Measurements from ENCODE around the gene SLC45A3.
A peak's percentile ranks its signal among the peaks of the same experiment; 100 is the strongest.
"Not testable (repeated sequence)": the region's sequence is repeated elsewhere in the genome, so short reads cannot be mapped to it uniquely, and the experiment has no call there.

SLC45A3 gene, protein sequence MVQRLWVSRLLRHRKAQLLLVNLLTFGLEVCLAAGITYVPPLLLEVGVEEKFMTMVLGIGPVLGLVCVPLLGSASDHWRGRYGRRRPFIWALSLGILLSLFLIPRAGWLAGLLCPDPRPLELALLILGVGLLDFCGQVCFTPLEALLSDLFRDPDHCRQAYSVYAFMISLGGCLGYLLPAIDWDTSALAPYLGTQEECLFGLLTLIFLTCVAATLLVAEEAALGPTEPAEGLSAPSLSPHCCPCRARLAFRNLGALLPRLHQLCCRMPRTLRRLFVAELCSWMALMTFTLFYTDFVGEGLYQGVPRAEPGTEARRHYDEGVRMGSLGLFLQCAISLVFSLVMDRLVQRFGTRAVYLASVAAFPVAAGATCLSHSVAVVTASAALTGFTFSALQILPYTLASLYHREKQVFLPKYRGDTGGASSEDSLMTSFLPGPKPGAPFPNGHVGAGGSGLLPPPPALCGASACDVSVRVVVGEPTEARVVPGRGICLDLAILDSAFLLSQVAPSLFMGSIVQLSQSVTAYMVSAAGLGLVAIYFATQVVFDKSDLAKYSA

DNA sequence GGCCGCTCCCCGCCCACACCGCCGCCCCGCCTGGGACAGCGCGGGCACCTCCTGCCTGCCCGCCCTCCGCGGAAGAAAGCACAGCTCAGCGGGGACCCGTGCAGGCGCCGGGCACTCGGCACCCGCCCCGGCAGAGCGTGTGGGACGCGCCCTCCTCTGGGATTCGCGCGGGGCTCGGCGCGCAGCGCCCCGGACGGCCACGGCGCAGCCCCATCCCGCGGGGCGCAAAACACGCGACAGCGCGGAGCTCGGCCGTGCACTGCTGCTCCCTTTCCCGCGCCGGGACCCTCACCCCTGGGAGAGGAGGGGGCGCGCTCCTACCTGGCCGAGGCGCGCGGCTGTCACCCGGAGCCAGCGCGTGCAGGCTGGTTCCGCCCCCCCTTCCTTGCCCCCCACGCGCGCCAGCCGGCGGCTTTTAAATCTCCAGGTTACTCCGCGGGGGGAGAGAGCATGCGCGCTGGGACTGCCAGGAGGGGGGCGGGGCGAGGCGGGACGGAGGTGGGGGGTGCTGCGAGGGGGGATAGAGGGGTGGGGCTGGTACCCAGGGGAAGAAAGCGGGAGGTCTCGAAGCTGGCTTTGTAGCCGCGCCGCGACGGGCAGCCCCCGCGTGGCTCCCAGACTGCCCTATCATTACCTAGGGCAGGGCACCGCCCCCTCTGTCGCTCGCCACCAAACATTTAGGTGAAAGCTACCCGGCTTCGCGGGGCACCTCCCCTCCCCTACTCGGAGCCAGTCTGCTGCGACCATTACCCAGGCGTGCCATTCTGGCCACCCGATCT is at the start of gene SLC45A3:
TSS of gene SLC45A3 (minus strand) at position 437 of the 779 bp plus-strand sequence. CDS start 15,853 bp downstream, outside the sequence.
- DNase-seq: no peak

DNA sequence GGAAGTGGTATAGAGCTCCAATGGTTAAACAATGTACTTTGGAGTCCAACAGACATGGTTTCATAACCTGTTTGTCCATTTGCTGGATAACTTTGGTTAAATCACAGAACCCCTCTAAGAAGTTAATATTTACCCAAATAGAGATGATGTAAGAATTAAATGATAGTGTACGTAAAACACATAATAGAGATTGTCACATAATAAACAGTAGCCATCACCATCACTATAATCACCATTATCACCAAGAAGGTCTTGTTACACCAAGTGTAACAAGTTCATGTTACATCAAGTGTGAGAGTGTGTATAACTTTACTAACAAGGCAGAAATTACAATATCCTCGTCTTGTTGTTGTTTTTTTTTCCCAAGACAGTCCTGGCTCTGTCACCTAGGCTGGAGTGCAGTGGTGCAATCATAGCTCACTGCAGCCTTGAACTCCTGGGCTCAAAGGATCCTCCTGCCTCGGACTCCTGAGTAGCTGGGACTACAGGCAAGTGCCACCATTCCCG is 46.4 kb upstream of the SLC45A3 start:
- DNase-seq: no peak

DNA sequence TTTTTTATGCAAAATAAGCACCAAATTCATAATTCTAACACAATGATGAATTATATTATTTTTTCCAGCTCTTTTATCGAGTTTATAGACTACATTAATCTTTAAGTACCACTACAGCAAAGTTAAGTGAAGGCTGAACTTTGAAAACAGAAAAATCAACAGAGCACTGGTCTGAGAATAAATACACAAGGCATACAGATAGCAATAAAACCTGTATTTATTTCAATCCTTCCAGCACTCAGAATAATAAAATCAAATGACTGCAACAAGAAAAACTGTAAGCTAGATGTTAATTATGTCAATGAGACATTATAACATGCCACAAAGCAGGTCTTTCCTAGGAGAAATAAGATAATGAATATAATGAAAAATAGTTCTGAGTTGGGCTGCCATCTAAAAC is 45.2 kb upstream of the SLC45A3 start:
- DNase-seq: no peak

DNA sequence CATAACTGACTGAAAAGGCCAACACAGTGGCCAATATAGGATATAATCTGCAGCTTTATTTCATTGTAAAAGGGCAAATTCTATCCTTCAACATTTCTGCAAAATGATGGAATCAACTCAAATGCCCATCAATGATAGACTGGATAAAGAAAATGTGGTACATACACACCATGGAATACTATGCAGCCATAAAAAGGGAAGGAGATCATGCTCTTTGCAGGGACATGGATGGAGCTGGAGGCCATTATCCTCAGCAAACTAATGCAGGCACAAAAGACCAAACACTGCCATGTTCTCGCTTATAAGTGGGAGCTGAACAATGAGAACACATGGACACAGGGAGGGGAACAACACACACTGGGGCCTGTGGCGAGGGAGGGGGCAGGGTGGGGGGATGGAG is 40.4 kb upstream of the SLC45A3 start:
- not testable (repeated sequence) for DNase-seq

DNA sequence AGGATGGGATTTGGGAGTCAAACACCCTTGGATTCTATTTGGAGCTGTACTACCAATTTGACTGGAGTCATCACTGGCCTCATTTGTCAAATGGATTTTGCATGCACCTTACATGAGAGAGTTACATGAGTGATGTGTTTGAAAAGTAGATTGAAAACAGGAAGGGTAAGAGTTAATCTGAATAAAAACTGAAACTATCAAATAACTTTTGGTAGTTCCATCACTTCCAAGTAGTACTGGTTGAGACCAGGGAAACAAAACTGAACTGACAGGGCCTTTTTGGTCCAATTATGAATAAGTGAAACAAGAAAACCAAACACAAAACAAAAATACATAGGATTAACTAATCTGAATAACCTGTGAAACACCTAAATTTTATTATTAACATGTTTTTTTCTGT is 39.5 kb upstream of the SLC45A3 start:
- no peak for DNase-seq

DNA sequence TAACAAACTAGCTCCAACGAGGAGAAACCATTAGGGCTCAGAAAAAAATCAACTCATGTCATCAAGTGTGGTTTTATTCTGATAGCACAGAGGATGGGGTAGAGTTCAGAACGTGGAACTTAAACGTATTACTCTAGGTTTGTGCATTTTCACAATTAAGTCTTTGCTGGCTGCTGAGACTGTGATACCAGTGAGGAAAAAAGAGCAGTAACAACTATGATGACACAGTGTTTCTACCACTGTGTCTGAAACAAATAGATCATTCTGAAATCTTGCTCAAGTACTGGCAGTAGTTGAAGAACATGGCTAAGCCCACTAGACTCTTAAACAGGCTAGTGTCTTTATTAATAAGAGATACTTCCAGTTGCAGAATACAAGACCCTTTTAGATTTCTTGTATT is 38.7 kb upstream of the SLC45A3 start:
- DNase-seq: no peak

DNA sequence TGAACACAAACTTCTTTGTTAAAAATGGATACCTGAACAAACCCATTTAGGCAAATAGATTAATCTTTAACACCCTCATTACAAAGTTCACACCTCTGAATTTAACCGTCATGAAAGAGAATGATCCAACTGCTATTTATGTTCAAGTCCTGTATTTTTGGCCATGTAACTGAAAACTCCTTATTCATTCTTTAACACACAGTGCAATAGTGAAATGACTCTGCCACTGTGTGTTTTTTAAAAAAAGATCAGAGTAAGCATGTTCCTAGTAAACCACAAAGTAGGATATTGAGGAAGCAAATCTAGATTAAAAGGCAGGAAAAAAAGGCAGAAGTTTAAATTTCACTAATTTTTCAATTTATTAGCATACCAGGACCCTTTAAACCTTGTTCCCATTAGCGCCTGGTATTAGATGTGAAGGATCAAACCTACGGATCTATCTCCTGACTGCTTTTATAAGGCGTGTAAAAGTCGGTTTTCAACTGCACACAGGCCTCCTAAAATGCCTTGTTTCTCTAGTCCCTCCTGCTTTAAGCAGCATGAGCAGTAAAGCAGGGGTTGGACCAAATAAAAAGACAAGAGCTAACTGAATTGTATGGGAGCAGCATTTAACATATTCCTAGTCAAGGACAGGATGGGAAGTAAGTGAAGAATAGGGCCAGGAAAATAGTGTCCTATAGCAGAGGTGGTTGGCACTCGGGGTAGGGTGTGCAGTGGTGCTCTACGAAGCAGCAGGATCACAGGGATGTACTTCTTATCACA is 36.2 kb upstream of the SLC45A3 start:
- DNase-seq: no peak

DNA sequence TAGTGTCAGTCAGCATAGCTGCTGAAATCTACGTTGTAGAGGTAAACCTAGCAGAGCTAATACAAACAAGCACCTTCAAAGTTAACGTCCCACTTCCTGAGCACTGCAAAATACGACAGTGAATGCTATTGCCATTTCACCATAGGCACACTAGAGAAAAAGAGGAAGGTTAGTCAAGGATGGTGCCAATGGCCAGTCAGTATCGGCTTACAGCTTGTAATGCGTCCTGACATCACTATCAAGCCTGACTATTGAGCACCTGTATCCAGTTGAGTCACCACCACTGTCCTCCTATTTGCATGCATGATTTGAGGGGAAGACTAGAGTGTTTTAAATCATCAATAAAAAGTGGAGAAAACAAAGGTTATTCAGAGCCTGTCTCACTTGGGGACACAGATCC is 35.3 kb upstream of the SLC45A3 start:
- DNase-seq: no peak

DNA sequence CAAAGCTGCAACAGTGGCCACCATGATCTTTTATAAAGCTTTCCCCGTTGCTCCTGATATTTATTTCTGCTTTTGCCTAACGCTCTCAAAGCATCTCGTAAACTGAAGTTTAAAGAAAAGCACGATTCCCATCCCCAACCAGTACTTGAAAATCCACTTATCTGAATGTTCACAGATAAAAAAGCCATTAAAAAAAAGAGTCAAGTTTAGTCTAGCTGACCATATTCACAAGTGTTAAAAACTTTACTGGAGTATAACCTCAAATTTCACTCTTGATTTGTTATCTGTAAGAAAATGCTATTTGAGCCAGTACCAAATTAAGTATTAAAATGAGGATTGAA is 34.6 kb upstream of the SLC45A3 start:
- DNase-seq: no peak

DNA sequence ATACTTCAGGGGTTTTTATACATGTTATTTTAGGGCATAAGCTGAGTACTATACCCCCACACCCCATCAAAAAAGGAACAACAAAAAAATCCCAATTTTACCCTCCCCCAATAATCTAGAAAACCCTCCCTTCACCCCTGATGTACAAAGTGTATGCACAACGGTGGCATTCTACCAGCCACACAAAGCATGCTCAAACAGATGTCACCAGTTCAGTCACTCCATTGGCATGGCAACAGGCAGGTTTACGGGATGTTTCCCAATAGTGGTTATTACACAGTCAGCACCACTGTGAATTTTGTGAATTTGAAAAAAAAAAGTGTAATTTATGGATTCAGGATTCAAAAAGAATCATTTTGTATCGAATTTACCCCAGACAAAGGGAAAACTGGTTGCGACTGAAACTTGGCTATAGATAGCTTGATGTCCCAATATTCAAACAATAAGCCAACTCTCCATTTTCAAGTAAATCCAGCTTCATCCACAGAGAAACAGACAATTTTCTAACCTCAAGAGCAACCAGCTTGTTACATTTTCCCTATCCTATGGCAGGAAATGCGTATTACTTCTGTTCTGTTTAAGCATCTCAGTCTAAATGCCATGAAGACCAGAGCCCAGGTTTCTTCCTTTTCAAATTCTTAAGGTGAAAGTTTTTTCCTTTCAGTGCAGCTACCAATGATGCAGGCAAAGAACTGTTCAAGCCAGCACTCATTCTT is 34.0 kb upstream of the SLC45A3 start:
- peak; percentile 12 for DNase-seq

DNA sequence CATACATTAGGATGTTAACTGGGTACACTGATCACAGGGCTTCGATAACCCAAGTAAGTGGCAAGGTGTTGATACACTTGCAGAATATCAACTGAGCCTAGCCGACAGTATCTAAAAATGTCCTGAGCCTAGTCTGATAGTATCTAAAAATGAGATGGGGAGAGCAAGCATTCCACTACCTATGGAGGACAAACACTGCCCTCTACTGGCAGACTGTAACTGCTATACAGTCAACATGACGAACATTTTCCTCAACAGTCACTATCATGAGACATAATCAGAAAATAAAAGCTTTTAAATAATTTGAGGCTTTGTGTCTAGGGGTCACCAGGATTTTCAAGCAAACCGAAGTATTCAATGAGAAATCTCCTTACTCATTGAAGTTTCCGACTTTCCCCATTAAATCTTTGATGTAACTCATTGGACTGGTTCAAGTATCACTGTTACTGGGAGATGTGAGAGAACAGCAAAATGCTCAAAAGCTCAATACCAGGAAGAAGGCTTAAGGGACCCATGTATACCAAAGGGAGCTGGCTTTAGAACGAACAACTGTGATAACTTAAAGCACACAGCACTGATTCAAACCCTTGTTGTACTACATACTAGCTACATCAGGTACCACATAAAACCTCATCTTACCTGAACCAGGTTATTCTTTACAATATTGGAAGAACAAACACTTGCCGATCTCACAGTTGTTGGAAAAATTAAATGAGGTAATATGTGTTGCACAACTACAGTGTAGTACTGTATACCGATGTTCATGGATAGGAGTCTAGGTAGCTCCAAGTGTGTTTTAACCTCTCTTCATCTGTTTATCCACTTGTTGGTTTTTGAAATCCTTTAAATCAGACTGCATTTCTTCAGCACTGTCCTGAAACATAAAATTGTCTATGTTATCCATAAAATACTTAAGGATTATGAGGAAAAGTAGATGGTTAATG is 31.1 kb upstream of the SLC45A3 start:
- peak; percentile 68 for DNase-seq

DNA sequence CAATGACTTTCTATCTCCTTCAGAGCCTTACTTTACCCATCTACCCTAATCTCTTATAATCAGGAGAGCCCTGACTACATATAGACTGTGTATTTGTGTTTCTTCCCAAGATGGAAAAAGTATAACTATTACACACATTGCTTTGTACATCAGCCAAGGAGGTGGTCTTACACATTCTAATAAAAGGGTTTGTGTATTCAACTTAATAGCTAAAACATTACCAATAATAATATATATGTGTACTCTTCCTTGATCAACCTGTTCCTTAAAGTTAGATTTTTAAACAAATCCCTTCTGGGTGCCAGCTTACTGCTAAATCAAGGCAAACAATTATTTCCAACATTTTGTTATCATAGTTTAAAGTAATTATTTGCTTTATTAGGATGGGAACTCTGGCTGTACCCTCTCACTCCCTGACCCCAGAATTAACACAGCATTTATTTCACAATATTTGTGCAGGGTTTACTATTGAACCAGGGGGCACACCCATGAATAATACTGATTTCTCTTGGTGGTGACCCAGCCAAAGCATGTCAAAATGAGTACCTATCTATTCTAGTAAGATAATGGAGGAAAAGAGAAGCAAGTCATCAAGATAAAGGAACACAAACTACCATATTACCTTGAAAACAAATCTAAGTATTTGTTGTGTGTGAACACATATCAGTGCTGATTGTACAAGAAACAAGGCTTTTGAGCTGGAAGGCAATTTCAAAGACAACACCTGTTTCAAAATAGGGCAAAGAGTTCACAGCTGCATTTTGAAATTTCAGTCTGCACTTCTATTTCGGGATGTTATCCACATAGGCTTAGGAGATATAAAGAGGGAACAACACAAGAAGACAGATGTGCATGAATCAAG is 30.1 kb upstream of the SLC45A3 start:
- no peak for DNase-seq

DNA sequence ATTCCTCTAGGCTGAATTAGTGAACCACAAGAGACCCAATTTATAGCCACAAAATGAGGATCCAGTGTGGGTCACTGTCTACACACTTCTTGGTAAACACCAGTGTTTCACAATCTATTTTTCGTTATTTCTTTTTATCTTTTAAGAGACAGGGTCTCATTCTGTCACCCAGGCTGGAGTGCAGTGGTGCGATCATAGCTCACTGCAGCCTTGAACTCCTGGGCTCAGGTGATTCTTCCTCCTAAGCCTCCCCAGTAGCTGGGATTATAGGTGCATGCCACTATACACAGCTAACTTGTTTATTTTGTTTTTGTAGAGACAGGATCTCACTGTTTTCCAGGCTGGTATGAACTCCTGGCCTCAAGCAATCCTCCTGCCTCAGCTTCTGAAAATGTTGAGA is 29.3 kb upstream of the SLC45A3 start:
- DNase-seq: no peak

DNA sequence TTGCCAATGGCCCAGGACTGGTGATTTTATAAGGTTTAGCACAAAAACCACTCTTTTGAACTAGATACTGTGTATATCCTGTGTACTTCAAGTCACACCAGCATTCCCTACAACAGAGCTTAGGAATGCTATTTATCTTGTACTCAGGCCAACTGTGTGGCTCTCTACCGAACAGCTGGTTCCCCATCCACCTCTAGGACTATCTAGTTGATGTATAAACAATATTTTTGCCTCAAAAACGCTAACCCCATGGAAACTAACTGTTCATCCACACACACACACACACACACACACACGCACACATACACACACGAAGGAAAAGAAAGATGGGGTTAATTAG is 28.7 kb upstream of the SLC45A3 start:
- DNase-seq: peak; percentile 30

DNA sequence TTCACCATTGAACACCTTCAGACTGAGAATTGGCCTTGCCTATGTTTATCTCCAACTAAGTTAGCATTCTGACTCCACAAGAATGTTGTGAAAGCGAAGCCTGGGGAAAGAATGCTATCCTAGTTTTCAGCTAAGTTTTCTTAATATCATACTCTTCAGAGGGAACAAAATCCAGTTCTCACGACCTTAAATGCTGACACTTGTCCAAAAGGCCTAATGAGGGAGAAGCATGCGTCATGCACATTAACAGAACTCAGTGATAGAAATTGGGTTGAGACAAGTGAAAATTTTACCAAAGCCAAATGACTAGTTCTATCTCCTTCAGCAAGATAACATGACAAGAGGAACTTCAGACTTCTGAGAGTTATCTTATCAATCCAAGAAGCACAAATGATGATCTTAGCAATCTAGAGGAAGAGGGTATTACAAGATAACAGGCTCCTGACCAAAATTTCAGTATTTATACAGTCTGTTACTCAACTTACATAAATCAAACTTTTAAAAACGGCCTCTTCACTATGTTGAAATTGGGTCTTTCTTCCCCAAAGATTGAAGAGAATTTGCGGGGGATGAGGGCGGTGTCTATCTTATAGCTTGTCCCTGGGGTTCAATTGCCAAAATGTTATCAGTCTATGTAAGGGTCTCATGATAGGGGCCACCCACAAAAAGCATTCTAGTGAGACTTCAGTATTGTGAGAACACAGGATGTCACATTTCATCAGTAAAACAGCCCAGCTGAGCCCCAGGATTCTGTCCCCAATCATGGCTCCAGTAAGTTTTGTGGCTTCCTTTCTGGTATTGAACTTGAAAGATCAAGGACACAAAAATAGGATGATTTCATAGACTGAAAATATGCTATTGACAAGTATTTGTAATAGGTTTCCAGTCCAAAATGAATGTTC is 26.5 kb upstream of the SLC45A3 start:
- no peak for DNase-seq

DNA sequence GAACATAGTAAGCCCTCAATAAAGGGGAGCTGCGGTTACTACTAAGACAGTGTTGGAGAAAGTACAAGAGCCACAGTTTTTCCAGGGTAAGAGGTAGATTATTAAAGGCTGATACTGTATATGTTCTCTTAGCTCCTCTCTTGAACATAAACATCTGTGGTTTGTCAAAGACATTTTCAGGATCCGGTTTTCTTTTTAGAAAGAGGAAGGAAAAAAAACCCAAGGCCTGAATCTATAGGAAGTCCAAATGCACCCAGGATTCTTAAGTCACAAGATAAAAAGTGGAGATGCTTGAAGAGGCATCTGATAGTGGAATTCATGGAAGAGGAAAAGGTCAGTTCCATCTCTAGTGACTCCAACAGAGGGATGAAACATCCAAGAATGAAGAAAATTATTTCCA is 24.6 kb upstream of the SLC45A3 start:
- DNase-seq: no peak

DNA sequence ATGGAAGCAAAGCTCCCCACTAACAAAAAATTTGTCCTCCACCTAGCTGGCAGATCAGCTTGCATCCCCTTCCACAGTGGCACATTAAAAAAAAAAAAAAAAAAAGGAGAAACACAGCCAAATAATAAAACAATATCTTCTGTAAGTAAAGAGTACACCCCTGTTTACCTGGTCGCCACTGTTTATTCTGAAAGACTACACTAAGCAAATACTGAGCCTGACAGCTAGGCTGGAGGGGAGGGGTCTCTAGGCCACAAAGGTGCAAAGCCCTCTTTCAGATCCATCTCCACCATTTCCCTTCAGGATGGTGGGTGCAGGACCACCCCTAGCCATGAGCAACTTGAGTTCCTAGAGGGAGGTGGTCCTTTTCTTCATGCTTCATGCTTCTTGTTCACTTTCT is 22.8 kb upstream of the SLC45A3 start:
- DNase-seq: no peak

DNA sequence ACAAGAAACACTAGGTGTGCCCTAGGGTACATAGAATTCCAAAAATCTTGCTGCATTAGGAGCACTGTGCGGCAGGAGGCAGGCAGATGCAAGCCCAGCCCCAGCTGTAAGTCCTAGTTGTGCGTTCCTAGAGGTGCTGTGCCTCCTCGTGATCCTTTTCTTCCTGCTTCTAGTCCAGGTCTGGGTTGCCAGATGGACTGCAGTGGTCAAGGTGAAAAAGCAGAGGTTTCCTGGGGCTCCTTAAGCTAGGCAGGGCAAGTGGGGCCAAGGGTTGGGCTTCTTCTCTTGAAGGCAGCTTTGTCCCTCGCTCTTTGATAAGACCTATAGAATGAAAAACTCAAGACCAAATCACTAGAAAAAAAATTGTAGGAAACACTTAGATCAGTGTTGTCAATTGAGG is 21.6 kb upstream of the SLC45A3 start:
- DNase-seq: no peak

DNA sequence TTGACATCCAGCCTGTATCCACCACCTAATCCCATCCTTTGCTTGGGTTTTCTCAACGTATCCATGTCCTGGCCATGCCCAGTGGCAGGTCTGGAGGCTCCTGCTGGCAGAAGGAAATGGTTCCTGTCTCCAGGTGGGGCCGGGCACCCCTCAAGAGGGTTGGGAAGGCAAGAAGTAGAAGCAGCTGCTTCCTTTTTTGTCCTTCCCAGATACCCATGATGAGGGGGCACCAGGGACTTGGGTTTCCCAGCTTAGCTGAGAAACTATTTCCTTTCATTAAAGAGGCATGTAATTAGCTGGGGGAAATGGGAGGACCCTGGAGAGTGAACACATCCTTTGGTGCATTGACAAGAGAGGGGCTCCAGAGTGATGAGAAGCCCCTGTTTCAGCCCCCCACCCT is 21.1 kb upstream of the SLC45A3 start:
- DNase-seq: no peak
